ENCODE results near the gene HOXB2. TPM values are rescaled to one million over a fixed set of nuclear protein-coding genes. Genes with fewer than 3 reads are reported as not detected.
"Not testable (repeated sequence)": the region's sequence is repeated elsewhere in the genome, so short reads cannot be mapped to it uniquely, and the experiment has no call there.

Gene HOXB2
- total RNA-seq, 2 donors from 2014 or later, result 4.1 to 9.5 TPM

- no peak for DNase-seq (ENCODE audit: low spot score)
- intact Hi-C loops (cut with DNase I), result no loop called here
- Histone ChIP-seq H3K27me3 (replicated peaks; ENCODE audit: insufficient read depth) (no peaks in the 10 kb centered on the region), H3K27ac (no peak overlapping the region), H3K36me3 (no peaks in the 10 kb centered on the region), H3K4me3 (no peak overlapping the region), H3K9me3 (no peaks in the 10 kb centered on the region), H3K4me1 (replicated peaks) (no peaks in the 10 kb centered on the region)
- no peak for TF ChIP-seq CTCF (IDR thresholded peaks at IDR 0.05)
- TF ChIP-seq POLR2AphosphoS5 (IDR thresholded peaks at IDR 0.05), result no peak
- TF ChIP-seq POLR2A (IDR thresholded peaks at IDR 0.05), result no peak
- WGBS, result 93% methylated on average over 4 of the region's 4 CpGs
Observed at GRCh38 chr17:48539177-48539576, 5.7 kb downstream of the HOXB2 start.

DNA sequence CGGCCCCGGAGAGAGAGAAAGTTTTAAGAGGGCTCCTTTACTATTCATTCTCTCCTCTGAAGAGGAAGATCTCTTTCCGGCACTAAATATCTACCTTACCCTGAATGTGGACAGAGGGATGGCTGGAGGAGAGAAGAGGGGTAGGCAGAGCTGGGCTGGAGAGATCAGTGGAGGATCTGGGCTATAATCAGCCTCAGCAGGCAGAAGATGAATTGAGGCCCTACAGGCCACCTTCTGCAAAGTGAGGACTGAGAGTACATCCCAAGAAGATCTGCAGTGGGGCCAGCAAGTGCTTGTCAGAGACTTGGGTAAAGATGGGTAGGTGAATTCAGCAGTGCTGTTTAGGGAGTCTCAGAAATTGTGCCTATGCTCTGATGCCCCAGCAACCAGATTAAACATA, 7.6 kb downstream of the HOXB2 start:
- DNase-seq (ENCODE audit: low spot score), result no peak
- Histone ChIP-seq H3K4me1 (replicated peaks) (no peaks in the 10 kb centered on the region), H3K27me3 (replicated peaks; ENCODE audit: insufficient read depth) (no peaks in the 10 kb centered on the region), H3K4me3 (no peak overlapping the region), H3K27ac (no peak overlapping the region), H3K36me3 (no peaks in the 10 kb centered on the region), H3K9me3 (no peaks in the 10 kb centered on the region)
- intact Hi-C loops (cut with DNase I), result no loop called here
- WGBS, result 96% methylated on average over 3 of the region's 3 CpGs
- TF ChIP-seq CTCF (IDR thresholded peaks at IDR 0.05) (no peak), POLR2AphosphoS5 (IDR thresholded peaks at IDR 0.05) (no peak), POLR2A (IDR thresholded peaks at IDR 0.05) (no peak)

GRCh38 chr17:48535793-48536559, 8.9 kb downstream of the HOXB2 start:
- H3K9me3 ChIP-seq; H3K4me1 ChIP-seq (replicated peaks); H3K36me3 ChIP-seq; DNase-seq (ENCODE audit: low spot score); H3K4me3 ChIP-seq; H3K27ac ChIP-seq; intact Hi-C loops (cut with DNase I); H3K27me3 ChIP-seq (replicated peaks; ENCODE audit: insufficient read depth): not testable (repeated sequence)
- 94% methylated on average over 9 of the region's 9 CpGs for WGBS

- DNase-seq (ENCODE audit: low spot score), result no peak
- WGBS, result 86% methylated on average over 8 of the region's 8 CpGs
- Histone ChIP-seq H3K4me1 (replicated peaks) (no peaks in the 10 kb centered on the region), H3K27ac (no peak overlapping the region), H3K9me3 (no peaks in the 10 kb centered on the region), H3K4me3 (no peak overlapping the region), H3K36me3 (no peaks in the 10 kb centered on the region), H3K27me3 (replicated peaks; ENCODE audit: insufficient read depth) (no peaks in the 10 kb centered on the region)
- intact Hi-C loops (cut with DNase I), result no loop called here
- TF ChIP-seq POLR2AphosphoS5 (IDR thresholded peaks at IDR 0.05) (no peak), POLR2A (IDR thresholded peaks at IDR 0.05) (no peak), CTCF (IDR thresholded peaks at IDR 0.05) (no peak)
Observed at GRCh38 chr17:48532261-48532660, 12.6 kb downstream of the HOXB2 start.

- Histone ChIP-seq H3K9me3 (no peaks in the 10 kb centered on the region), H3K4me3 (no peak within 1 kb of the TSS), H3K27ac (no peak within 1 kb of the TSS), H3K36me3 (no peaks in the 10 kb centered on the region), H3K4me1 (replicated peaks) (no peaks in the 10 kb centered on the region), H3K27me3 (replicated peaks; ENCODE audit: insufficient read depth) (no peaks in the 10 kb centered on the region)
- 94% methylated on average over 15 of the region's 15 CpGs for WGBS
- TF ChIP-seq POLR2A (IDR thresholded peaks at IDR 0.05), result no peak
- intact Hi-C loops (cut with DNase I), result no loop called here
- DNase-seq (ENCODE audit: low spot score), result no peak
Observed at GRCh38 chr17:48530887-48531272, 14.0 kb downstream of the HOXB2 start, which contains the start of gene HOXB1. TSS of gene HOXB1 (minus strand) at chr17:48531011. CDS start at chr17:48530904, 107 bp downstream.

Data from prostate gland (tissue), 2 donors.